SJCRH30 (cell line): ENCODE results near the gene SLC1A2. TPM values are rescaled to one million over a fixed set of nuclear protein-coding genes. Genes with fewer than 3 reads are reported as not detected.

Source experiments
- DNase-seq, 2 experiments: peaks; one replicate each; pipeline ENCODE4 v3.0.0-alpha.2; 2015 to 2020
- H3K27ac ChIP-seq: fragments of 250-450 bp; sonication (Bioruptor Pico); 2 replicates; pipeline ENCODE4 v1.5.1; 2020; ENCODE audit warnings: mild to moderate bottlenecking, moderate library complexity
- H3K27me3 ChIP-seq: fragments of 250-450 bp; sonication (Bioruptor Pico); 2 replicates; pipeline ENCODE4 v1.5.1; 2020; ENCODE audit warnings: mild to moderate bottlenecking, moderate library complexity
- H3K36me3 ChIP-seq: fragments of 250-450 bp; sonication (Bioruptor Pico); 2 replicates; pipeline ENCODE4 v1.5.1; 2020; ENCODE audit warnings: mild to moderate bottlenecking, moderate library complexity
- H3K4me1 ChIP-seq: fragments of 250-450 bp; sonication (Bioruptor Pico); 2 replicates; pipeline ENCODE4 v1.5.1; 2020; ENCODE audit warnings: mild to moderate bottlenecking, moderate library complexity
- H3K4me3 ChIP-seq: fragments of 250-450 bp; sonication (Bioruptor Pico); 2 replicates; pipeline ENCODE4 v1.5.1; 2020; ENCODE audit warnings: mild to moderate bottlenecking, moderate library complexity
- H3K9me3 ChIP-seq: fragments of 250-450 bp; sonication (Bioruptor Pico); replicated peaks from 2 replicates; pipeline ENCODE4 v1.5.1; 2020; ENCODE audit warnings: mild to moderate bottlenecking, moderate library complexity
- total RNA-seq: library from RNA; depleted of rRNA; stranded (reverse); fragments of >200 nt; shearing (Covaris generic); gene quantifications from 2 replicates; pipeline ENCODE4 v1.2.3, GENCODE V29; 2014

The SLC1A2 gene
- total RNA-seq, 1 experiment from 2014 or later = not detected

GRCh38 chr11:35285471-35285870 is 133.9 kb downstream of the SLC1A2 start:
- Histone ChIP-seq H3K36me3 (no peaks in the 10 kb centered on the region), H3K4me3 (no peak overlapping the region), H3K27ac (no peak overlapping the region), H3K9me3 (no peaks in the 10 kb centered on the region), H3K27me3 (no peaks in the 10 kb centered on the region), H3K4me1 (no peaks in the 10 kb centered on the region)
- DNase-seq = peak in 1 of 2 experiments; percentile 19

GRCh38 chr11:35282221-35282882 is 137.0 kb downstream of the SLC1A2 start:
- no peak overlapping the region for H3K4me3 ChIP-seq
- H3K9me3 ChIP-seq = no peaks in the 10 kb centered on the region
- DNase-seq = no peak
- H3K27ac ChIP-seq = no peak overlapping the region
- H3K36me3 ChIP-seq = no peaks in the 10 kb centered on the region
- no peaks in the 10 kb centered on the region for H3K27me3 ChIP-seq
- H3K4me1 ChIP-seq = no peaks in the 10 kb centered on the region

GRCh38 chr11:35281169-35281688 is 138.1 kb downstream of the SLC1A2 start:
- Histone ChIP-seq H3K36me3 (no peaks in the 10 kb centered on the region), H3K27me3 (no peaks in the 10 kb centered on the region), H3K27ac (no peak overlapping the region), H3K4me3 (no peak overlapping the region), H3K9me3 (no peaks in the 10 kb centered on the region), H3K4me1 (no peaks in the 10 kb centered on the region)
- no peak for DNase-seq

- H3K4me1 ChIP-seq = no peaks in the 10 kb centered on the region
- H3K4me3 ChIP-seq = no peak overlapping the region
- H3K36me3 ChIP-seq = no peaks in the 10 kb centered on the region
- no peak overlapping the region for H3K27ac ChIP-seq
- H3K27me3 ChIP-seq = no peaks in the 10 kb centered on the region
- no peak for DNase-seq
- H3K9me3 ChIP-seq = no peaks in the 10 kb centered on the region
Observed at GRCh38 chr11:35280727-35281126, 138.6 kb downstream of the SLC1A2 start.

GRCh38 chr11:35277827-35278226 is 141.5 kb downstream of the SLC1A2 start:
- Histone ChIP-seq H3K27me3 (no peaks in the 10 kb centered on the region), H3K9me3 (no peaks in the 10 kb centered on the region), H3K4me1 (no peaks in the 10 kb centered on the region), H3K27ac (no peak overlapping the region), H3K4me3 (no peak overlapping the region), H3K36me3 (no peaks in the 10 kb centered on the region)
- DNase-seq = no peak

GRCh38 chr11:35276396-35277145 is 142.8 kb downstream of the SLC1A2 start:
- Histone ChIP-seq H3K4me3 (no peak overlapping the region), H3K4me1 (no peaks in the 10 kb centered on the region), H3K9me3 (no peaks in the 10 kb centered on the region), H3K27me3 (no peaks in the 10 kb centered on the region), H3K27ac (no peak overlapping the region), H3K36me3 (no peaks in the 10 kb centered on the region)
- DNase-seq = no peak

GRCh38 chr11:35275786-35276170 is 143.6 kb downstream of the SLC1A2 start:
- DNase-seq = no peak
- Histone ChIP-seq H3K36me3 (no peaks in the 10 kb centered on the region), H3K27ac (no peak overlapping the region), H3K9me3 (no peaks in the 10 kb centered on the region), H3K4me1 (no peaks in the 10 kb centered on the region), H3K27me3 (no peaks in the 10 kb centered on the region), H3K4me3 (no peak overlapping the region)

- Histone ChIP-seq H3K36me3 (no peaks in the 10 kb centered on the region), H3K4me3 (no peak overlapping the region), H3K4me1 (no peaks in the 10 kb centered on the region), H3K27me3 (no peaks in the 10 kb centered on the region), H3K9me3 (no peaks in the 10 kb centered on the region), H3K27ac (no peak overlapping the region)
- DNase-seq = no peak
Observed at GRCh38 chr11:35274909-35275785, 144.2 kb downstream of the SLC1A2 start.

GRCh38 chr11:35272391-35272902 is 146.9 kb downstream of the SLC1A2 start:
- Histone ChIP-seq H3K36me3 (no peaks in the 10 kb centered on the region), H3K27me3 (no peaks in the 10 kb centered on the region), H3K4me1 (no peaks in the 10 kb centered on the region), H3K4me3 (no peak overlapping the region), H3K27ac (no peak overlapping the region), H3K9me3 (no peaks in the 10 kb centered on the region)
- no peak for DNase-seq

- no peaks in the 10 kb centered on the region for H3K27me3 ChIP-seq
- no peaks in the 10 kb centered on the region for H3K4me1 ChIP-seq
- no peaks in the 10 kb centered on the region for H3K36me3 ChIP-seq
- no peak overlapping the region for H3K4me3 ChIP-seq
- no peak for DNase-seq
- H3K9me3 ChIP-seq = no peaks in the 10 kb centered on the region
- H3K27ac ChIP-seq = no peak overlapping the region
Observed at GRCh38 chr11:35271031-35271430, 148.3 kb downstream of the SLC1A2 start.

- no peaks in the 10 kb centered on the region for H3K27me3 ChIP-seq
- no peaks in the 10 kb centered on the region for H3K36me3 ChIP-seq
- no peak for DNase-seq
- no peak overlapping the region for H3K4me3 ChIP-seq
- H3K27ac ChIP-seq = no peak overlapping the region
- no peaks in the 10 kb centered on the region for H3K9me3 ChIP-seq
- no peaks in the 10 kb centered on the region for H3K4me1 ChIP-seq
Observed at GRCh38 chr11:35270342-35270741, 149.0 kb downstream of the SLC1A2 start.

GRCh38 chr11:35267504-35267903 is 151.9 kb downstream of the SLC1A2 start:
- Histone ChIP-seq H3K36me3 (no peaks in the 10 kb centered on the region), H3K4me3 (no peak overlapping the region), H3K27me3 (no peaks in the 10 kb centered on the region), H3K27ac (no peak overlapping the region), H3K4me1 (no peaks in the 10 kb centered on the region), H3K9me3 (no peaks in the 10 kb centered on the region)
- DNase-seq = no peak

- no peak overlapping the region for H3K4me3 ChIP-seq
Observed at GRCh38 chr11:35265755-35266454, 153.5 kb downstream of the SLC1A2 start.

GRCh38 chr11:35262735-35263134 is 156.6 kb downstream of the SLC1A2 start:
- no peaks in the 10 kb centered on the region for H3K36me3 ChIP-seq
- DNase-seq = no peak
- no peaks in the 10 kb centered on the region for H3K9me3 ChIP-seq
- H3K4me3 ChIP-seq = no peak overlapping the region
- H3K27ac ChIP-seq = no peak overlapping the region
- peaks cover 5% of the 10 kb centered on the region; the same call in 1 of the 2 replicates for H3K27me3 ChIP-seq
- no peaks in the 10 kb centered on the region for H3K4me1 ChIP-seq

More at GRCh38 chr11:35265755-35266454, 153.5 kb downstream of the SLC1A2 start:
- no peaks in the 10 kb centered on the region for H3K4me1 ChIP-seq
- H3K9me3 ChIP-seq = no peaks in the 10 kb centered on the region
- no peak overlapping the region for H3K27ac ChIP-seq
- DNase-seq = no peak
- no peaks in the 10 kb centered on the region for H3K36me3 ChIP-seq
- peaks cover 5% of the 10 kb centered on the region; the same call in 1 of the 2 replicates for H3K27me3 ChIP-seq
